ENCODE data around the gene RAD51B.
"Not testable (repeated sequence)": the region's sequence is repeated elsewhere in the genome, so short reads cannot be mapped to it uniquely, and the experiment has no call there.

The RAD51B gene

DNA sequence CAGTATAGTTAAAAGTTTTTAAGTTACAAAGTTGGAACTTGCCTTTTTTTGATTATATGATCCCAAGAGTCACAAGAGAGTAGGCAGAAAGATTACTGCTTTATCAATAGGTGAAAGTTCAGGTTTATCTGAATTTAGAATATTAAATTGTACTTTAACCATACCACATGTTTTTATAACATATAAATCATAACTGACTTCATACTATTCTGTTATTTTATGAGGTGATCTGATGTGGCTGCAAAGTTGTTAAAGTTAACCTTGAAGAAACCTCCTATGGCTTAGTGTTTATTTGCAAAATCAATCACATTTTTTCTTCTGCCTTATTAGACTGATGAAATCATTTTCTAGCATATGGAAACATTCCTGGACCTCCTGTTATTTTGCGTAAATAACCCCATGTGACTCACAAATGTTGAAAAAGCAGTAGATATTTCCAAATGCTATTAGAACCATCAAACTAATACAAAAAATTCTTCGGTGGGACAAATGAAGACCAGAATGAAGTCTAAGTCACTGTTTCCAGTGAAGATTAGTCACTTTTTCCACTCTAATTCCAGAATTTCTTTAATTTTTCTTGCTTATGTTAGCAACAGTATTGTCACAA lies 132.1 kb downstream of the RAD51B start:
- DNase-seq: no peak

DNA sequence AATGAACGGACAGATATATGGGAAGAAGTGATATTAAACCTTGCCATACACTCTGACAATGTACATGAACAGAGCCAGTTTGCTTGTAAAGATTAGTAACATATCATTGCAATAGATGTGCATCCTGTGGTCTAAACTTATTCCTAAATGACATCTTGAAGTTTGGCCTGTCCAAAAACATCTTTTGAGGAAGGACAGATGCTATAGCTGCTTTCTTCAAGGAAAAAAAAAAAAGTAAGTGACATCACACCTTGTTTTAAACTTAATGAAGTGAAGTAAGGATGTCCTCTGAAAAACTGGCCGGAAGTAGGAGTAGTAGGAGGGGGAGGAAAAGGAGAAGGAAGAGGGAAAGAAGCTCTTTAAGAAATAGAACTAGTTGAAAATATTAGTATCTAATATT lies 132.8 kb downstream of the RAD51B start:
- DNase-seq: no peak

DNA sequence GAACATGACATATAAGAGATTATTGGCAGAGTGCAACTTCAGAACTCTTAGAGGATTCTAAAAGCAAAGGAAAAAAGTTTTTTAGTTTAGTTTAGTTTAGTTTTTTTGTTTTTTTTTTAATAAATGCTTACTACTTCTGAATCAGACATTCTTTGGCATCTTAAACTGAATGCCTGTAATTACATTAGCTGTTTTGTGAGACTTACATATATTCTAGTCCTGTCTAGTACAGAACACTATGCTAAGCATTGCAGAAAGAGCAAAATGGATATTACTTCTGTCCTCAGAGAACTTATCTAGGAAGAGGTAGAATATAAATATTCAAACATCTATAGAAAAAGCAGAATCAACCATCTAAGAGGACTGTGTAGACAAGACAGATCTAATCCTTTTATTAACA lies 133.2 kb downstream of the RAD51B start:
- DNase-seq: no peak

DNA sequence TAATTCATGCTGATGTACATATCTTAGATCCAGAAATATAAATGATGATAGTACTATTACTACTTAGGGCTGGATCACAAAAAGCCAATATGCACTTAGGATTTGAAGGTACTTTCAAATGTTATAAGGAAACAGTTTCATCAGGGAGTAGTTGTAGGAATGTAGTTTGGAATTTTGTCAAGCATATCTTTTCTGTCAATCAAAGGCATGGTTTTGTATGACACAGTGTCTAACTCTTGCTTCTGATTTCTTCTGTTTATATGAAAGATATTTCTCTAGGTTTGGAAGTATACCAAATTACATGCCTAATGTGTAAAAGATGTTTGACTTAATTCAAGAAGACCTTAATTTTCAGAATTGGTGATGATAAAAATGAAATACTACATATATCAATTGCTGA lies 135.7 kb downstream of the RAD51B start:
- no peak for DNase-seq

DNA sequence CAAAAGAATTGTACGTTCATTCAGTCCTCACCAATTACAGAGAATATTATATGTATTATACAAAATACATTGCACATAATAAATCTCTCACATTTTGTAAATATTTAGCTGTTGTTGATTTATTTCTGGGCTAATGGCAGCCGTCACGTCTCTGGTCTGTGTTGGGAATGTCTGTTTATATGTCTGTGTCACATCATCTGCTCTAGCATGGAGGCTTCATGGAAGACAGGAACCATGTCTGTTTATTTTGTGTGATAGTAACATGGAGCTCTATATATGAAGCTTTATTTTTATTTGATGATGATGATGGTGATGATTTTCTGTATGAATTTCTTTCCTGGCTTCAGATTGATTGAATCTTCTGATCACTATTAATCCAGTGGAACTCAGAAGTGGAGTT lies 138.4 kb downstream of the RAD51B start:
- no peak for DNase-seq

DNA sequence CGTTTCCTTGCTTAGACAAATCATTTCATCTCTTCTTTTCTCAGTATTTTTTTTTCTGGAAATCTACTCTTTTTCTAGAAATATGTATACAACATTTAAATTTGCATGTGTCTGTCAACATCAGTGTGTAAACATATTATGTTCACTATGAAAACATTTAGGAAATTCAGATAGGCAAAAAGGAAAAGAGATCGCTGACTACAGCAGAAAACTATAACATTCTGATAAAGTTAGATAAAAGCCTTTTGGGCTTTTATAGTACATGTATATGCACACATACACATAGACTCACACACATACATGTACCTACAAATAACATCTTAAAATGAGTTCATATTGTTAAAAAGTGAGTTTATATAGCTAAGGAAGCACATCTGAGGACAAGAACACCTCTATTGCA lies 142.1 kb downstream of the RAD51B start:
- no peak for DNase-seq

DNA sequence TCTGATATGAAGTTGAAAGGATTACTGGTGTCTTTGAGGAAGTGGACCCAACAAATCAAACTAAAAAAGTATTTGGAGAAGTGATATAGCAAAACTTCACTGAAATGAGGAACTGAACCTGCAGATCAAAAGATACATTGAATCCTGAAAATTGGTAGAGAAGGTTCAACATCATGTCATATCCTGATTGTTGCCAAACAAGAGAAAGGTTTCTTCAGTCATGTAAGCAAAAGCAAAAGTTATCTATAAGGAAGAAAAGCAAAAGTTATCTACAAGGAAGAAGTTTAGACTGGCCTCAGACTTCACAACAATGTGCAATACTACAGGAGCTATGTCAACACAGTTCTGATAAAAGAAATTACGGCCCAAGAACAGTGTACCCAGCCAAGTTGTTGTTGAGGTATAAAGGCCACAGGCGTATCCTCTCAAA lies 142.7 kb downstream of the RAD51B start:
- DNase-seq: no peak

DNA sequence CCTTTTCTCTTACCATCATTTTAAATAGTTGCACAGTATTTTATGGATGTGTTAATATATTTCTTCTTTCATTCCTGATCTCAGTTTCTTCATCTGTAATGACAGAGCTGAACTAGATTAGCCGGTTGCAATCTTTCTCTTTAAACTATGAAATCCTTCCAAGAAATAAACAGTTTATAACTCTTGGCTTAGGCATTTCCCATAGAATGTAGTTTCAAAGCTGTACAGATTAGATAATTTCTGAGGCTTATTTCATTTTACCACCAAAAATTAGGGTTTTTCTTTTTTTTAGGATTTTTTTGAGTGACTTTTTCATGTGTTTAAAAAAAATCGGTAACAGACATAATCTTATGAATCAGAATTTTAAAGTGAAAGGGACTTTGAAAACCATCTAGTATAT lies 144.0 kb downstream of the RAD51B start:
- DNase-seq: no peak

DNA sequence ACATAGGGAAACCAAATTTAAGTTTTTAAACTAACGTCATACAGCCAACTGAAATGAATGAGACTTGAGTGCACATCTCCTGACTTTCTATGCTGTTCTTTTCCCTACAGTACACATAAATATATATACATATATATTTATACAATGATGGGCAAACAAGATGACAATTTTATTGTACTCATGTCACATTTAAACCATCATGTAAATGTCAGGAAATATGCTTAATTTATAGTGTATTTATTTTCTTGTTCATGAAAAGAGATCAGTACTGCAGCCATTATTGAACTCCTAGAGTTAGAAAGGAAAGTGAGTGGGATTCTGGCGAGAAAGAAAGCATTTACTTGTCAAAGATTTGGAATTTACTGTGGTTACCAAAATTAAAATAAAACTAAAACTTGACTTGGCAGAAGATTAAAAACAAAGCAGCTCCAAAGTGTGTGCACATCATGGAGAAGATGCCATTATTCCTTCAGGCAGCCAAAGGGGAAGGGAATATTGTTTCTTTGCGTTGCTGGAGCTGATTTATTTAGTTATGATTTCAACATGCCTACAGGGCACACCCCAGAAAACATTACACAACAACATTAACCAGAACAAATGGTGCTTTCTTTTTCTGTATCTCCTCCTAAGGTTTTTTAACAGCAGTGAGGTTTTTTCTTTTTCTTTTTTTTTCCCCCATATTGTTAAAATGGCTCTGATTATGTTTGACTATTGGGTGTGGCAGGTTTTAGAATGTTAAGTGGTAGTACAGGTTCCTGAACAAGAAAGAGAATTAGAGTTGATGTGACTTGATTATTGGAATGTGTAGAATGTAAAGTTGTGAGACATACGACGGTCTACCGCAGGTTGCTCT lies 144.6 kb downstream of the RAD51B start:
- DNase-seq: no peak

DNA sequence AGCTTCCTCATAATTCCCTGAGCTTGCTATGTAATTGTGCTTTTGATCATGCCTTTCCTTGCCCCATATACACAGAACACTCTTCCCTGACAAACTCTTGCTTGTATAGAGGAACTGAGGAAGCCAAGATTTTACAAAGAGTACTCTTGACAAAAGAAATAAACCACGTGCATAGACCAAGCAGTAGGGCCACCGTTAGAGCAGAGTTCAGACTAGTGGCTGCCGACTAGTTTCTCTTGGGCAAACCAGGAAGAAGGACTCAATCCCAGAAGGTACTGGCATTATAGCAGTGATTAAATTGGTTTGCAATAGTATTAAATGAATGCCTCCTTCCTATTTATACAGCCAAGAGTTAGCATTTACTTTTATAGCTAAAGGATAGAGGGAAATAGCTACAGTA lies 146.1 kb downstream of the RAD51B start:
- no peak for DNase-seq

DNA sequence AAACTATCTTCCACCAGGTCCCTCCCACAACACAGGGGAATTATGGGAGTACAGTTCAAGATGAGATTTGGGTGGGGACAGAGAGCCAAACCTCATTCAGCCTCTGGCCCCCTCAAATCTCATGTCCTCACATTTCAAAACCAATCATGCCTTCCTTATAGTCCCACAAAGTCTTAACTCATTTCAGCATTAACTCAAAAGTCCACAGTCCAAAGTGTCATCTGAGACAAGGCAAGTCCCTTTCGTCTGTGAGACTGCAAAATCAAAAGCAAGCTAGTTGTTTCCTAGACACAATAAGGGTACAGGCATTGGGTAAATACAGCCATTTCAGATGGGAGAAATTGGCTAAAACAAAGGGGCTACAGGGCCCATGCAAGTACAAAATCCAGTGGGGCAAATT lies 147.6 kb downstream of the RAD51B start:
- DNase-seq: no peak

DNA sequence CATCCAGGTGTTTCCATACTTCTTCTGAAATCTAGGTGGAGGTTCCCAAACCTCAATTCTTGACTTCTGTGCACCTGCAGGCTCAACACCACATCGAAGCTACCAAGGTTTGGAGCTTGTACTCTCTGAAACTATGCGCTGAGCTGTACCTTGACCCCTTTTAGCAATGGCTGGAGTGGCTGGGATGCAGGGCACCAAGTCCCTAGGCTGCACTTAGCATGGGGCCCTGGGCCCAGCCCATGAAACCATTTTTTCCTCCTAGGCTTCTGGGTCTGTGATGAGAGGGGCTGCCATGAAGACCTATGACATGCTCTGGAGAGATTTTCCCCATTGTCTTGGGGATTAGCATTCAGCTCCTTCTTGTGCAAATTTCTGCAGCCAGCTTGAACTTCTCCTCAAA lies 148.4 kb downstream of the RAD51B start:
- DNase-seq: not testable (repeated sequence)

DNA sequence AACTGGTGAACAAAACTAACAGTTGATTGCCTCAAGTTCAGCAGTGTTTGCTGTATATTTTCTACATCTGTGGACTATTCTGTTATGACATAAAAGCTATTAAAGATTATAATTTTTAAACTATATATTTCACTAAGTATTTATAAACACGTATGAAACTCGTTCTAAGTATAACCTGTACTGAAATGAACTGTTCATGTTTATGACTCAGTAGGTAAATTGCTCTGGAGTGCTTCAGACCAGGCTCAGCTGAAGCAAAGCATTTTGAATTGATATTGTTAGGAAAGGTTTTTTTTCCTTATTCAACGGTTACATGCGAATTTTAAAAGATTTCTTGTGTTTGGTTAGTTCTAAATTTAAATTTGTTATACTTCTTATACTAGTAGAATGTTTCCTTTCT lies 151.3 kb downstream of the RAD51B start:
- DNase-seq: no peak

DNA sequence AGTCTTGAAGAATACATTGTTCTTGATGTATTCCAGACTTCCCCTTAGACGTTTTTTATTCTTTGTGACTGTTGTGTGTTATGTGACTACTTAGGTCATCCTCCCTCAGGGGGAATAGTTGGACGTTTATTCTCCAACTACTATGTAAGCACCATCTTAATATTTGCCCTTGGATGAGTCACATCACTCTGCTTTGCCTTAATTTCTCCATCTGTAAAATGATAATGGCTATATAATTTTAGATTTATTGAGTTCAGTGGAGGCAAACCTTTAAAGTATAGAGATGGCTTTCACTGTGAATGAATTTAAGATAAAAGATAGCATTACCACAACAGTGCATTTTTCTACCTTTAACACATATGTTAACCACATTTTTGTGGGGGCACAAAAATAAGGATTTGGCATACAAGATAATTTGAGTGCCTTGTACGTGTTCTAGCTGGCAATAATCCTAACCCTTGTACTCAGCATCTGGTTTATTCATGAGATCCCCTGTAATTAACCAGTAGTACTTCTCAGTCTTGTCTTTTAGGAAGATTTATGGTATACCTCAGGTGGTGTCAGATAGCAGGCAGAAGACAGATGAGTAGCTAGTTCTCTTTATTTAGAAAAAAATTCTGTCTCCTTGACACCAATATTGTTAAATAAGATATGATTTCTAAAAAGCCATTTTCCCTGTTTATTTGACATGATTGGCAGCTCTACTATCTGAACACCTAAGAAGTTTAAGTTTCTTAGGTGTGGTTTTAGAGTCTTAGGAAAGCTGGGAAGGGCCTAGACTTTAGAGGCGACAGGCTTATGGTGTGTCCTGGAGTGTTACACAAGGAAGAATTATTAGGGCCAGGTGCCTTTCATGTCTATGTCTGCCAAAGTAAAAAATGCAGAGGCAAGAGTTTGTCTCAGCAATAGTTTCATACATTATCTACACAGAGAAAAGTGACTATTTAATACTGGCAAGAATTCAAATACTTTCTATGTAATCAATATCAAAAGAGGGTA lies 152.3 kb downstream of the RAD51B start:
- DNase-seq: no peak

DNA sequence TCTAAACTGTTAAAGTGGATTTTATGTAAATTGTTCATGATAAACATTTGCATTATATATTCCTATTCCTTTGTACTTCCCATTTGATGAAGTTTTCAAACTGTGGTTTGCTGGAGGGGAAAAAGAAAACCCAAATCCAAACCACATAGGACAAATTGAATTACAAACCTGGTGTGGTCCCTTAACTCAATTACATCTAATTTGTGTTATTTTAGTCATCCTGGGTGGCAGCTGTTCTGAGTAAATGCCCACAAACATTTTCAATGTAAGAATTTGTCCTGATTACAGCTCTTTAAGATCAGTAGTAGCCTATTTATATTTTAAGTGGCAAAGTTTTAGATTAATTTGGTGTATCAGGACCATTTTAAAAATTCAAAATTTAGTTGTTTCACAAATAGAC lies 153.9 kb downstream of the RAD51B start:
- no peak for DNase-seq

DNA sequence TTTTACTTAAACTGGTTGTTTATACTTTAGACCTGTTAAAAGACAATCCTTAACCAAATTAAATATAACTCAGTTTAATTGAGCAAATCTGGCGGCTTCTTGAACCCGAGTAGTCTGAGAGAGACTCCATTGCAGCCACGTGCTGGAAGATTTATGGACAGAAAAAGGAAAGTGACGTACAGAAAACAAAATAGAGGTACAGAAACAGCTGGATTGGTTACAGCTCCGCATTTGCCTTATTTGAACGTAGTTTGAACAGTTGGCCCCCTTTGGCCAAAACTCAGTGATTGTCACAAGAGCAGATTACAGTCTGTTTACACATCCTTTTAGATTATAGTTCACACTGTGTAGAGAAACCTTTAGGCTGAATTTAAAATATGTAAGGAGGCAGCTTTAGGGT lies 155.9 kb downstream of the RAD51B start:
- DNase-seq: no peak

DNA sequence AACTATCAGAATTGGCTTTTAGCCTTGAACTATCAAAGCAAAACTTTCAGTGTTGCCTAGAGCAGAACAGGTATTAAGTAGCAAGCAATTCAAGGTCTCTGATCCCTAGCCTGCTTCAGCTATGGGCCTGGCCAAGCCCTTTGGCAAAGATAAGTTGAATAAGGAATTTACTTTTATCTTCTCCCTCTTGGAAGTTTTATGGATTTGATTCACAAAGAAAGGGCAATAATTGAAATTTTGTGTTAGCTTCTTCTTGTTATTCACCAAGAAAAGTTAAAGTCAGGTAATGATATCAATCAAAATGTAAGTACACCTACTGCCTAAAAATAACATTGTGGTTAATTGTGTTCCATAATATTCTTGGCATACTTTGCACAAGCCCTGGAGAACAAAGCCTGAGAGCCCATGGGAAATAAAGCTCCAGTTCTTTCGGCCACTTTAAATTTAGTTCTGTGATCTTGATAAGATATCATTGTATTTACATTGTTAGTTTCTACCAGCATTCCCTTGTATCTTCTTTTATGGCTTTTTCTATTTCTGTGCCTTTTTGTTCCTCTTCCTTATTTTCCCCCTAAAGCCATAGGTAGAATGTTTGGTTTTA lies 158.0 kb downstream of the RAD51B start:
- no peak for DNase-seq

DNA sequence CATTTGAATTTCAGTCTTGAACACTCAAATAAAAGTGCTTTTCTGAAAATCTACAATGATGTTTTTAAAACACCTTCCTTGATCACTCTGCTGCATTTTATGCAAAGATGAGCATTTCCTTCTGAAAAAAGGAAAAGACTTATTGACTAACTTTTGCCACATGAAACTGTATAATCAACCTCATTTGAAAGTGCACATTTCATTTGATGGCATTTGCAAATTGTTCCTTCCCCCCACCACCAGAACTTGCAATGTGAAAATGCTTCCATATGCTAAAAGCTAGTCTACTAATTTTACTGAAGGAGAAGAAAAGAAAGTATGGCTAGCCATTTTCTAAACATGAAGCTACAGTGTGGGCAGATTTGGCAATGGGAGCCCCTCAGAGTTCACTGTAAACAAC lies 159.2 kb downstream of the RAD51B start:
- no peak for DNase-seq

DNA sequence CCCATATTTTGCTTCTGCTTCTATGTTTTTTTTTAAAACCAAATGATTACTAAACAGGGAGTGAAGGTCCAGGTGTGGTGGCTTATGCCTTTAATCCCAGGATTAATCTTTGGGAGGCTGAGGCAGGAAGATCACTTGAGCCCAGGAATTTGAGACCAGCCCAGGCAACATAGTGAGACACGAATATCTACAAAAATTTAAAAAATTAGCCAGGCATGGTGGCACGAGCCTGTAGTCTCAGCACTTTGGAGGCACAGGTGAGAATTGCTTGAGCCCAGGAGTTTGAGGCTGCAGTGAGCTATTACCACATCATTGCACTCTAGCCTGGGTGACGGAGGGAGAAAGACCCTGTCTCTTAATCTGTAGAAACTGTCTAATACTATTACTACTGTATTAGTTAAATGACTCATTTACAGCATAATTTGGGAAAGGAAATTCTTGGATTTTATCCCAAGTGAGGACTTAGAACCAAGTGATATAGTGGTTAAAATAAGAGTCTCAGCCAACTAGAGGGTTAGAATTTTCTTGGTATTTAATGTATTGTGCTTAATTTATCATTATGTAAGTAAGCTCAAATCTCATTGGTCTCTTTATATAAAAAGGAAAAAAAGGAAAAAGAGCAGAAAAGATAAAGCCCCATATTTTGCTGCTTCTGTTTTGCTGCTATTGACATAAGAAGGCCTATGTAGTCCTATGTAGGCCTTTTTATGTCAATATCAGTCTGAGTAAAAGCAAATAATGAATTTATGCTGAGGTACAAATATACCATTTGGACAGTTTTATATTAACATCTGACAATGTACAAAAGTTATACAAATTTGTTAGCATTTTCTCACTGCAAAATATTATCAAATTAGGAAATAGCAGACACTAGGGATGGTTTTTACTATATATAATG lies 163.4 kb downstream of the RAD51B start:
- DNase-seq: no peak

DNA sequence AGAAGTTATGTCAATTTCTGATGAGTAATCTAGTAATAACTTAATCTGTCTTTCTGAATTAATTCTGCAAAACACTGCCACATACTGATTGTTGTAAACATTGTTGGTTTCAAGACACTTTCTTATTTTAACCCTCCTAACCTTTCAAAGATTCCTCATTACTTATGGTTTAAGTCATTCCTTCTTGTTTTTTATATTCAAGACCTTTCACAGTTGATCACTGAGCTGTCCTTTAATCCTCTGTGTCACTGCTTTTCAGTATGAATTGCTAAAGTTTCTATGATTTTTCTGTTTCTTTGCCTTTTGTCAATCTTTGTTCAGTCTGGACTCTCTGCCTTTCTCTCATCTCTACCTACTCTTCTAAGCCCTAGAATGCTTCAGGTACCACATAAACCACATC lies 164.7 kb downstream of the RAD51B start:
- no peak for DNase-seq

DNA sequence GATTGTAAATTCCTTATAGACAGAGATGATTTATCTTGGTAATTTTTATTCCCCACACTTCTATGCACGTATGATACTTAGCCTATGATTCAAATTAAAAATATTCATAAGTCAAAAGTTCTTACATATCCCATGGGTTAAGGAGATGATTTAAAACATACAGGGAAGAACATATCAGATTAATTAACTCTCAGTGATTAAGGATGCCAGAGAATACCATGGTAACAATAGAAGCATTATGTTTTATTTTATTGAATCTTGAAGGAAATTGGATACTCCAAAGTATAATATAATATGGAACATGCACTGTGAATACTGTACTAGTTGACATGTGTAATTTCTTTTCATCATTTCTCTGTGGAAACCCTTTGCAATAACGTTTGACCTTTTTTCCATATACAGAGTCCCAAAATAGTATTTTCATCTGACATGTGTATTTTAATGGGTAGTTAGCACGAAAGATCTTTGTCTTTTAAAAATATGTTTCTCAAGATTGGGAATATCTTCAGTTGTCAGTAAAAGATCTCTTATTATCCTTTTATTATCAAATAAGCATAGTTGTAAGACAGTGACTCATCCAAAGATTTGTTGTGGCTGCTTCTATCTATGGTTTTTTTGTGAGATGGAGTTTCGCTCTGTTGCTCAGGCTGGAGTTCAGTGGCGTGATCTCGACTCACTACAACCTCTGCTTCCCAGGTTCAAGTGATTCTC lies 166.7 kb downstream of the RAD51B start:
- DNase-seq: no peak
